Heart right ventricle (tissue), 16 donors: ENCODE measurements around the gene ZMYND10. TPM values are rescaled to one million over a fixed set of nuclear protein-coding genes. Genes with fewer than 3 reads are reported as not detected.
A peak's percentile ranks its signal among the peaks of the same experiment; 100 is the strongest.

Experiments used
- ATAC-seq, 8 donors: fragments of 200-7000 bp; cut with Tn5 transposase; one replicate each; pipeline ENCODE4 v1.9.1; 2020; ENCODE audit warnings: mild to moderate bottlenecking in 8 of 8, moderate library complexity in 8 of 8, moderate number of reproducible peaks in 1 of 8
- DNase-seq, 2 donors: peaks; one replicate each; pipeline ENCODE4 v3.0.0-alpha.2; 2020
- H3K27ac ChIP-seq, 10 donors: fragments of 200-600 bp; sonication (generic) in 2 of 10; one replicate each; pipeline versions ENCODE4 v1.5.0 to v1.8.0; 2020 to 2022; ENCODE audit warnings: mild to moderate bottlenecking in 3 of 10
- H3K27me3 ChIP-seq, 7 donors: fragments of 200-600 bp; one replicate each; pipeline ENCODE4 v1.8.0; 2021 to 2022; ENCODE audit warnings: mild to moderate bottlenecking in 2 of 7
- H3K36me3 ChIP-seq, 9 donors: fragments of 200-600 bp; sonication (generic) in 1 of 9; one replicate each; pipeline versions ENCODE4 v1.5.0 to v1.8.0; 2020 to 2022; ENCODE audit warnings: mild to moderate bottlenecking in 2 of 9
- H3K4me1 ChIP-seq, 9 donors: fragments of 200-600 bp; sonication (generic) in 1 of 9; one replicate each; pipeline versions ENCODE4 v1.5.0 to v1.8.0; 2020 to 2022; ENCODE audit warnings: mild to moderate bottlenecking in 4 of 9
- H3K4me3 ChIP-seq, 10 donors: fragments of 200-600 bp; sonication (generic) in 2 of 10; one replicate each; pipeline versions ENCODE4 v1.5.0 to v1.8.0; 2020 to 2022; ENCODE audit warnings: mild to moderate bottlenecking in 7 of 10, moderate library complexity in 2 of 10
- H3K9me3 ChIP-seq, 11 donors: fragments of 200-600 bp in 10 of 11; sonication (generic) in 2 of 11; one replicate each; pipeline versions ENCODE4 v1.5.0 to v1.8.0; 2013 to 2022; ENCODE audit warnings: mild to moderate bottlenecking in 2 of 11, control low read depth in 1 of 11, moderate library complexity in 1 of 11
- CTCF ChIP-seq, 9 donors: fragments of 200-600 bp; sonication (generic) in 2 of 9; IDR thresholded peaks; one replicate each; pipeline versions ENCODE4 v1.5.0 to v1.8.0; 2021 to 2022; ENCODE audit warnings: antibody characterized with exemption in 9 of 9, mild to moderate bottlenecking in 5 of 9, moderate library complexity in 1 of 9
- WGBS, 2 donors: extraction: QIAGEN DNeasy Blood & Tissue Kit; methylation state at CpG; one replicate each; pipeline ENCODE4 v1.1.7; 2013; ENCODE audit warnings: inconsistent platforms in 1 of 2; 5-methylcytosine and 5-hydroxymethylcytosine counted together
- intact Hi-C, 10 donors: fragments of 100-400 bp; cut with DNase I; formaldehyde crosslinking; loops; one replicate each; pipeline versions ENCODE4 v1.11.1 to v1.14.2; 2022
- polyA plus RNA-seq, 2 donors: library from polyadenylated mRNA; stranded (reverse); fragments of 200-250 nt; gene quantifications; one replicate each; pipeline ENCODE4 v1.2.3, GENCODE V29; 2013
- total RNA-seq, 10 donors: library from RNA; stranded (reverse); fragmentation: NEBNext Ultra II Directional in 3 of 10; extraction: Animal tissue kit (Norgen Biotek cat#: 25700) in 3 of 10; gene quantifications; one replicate each; pipeline versions ENCODE4 v1.2.1 to v1.2.4, GENCODE V29; 2021 to 2023
- donor health status: Arrhythmogenic right ventricular cardiomyopathy.
- donor health status: ischemic (EF 13 %, LVEDD 7.1; RV severe dilation, severe dysfunction).
- donor health status: healthy with polysubstance abuse.
- donor health status: DM: no; HTN: yes; CAD: no.
- donor health status: DM: no; HTN: no; CAD: no.
- donor health status: ischemic (EF 25% LVEDD 6.9; RV normal size, moderate dysfunction).
- donor health status: ischemic (EF 25% LVEDD 5.7; RV mildly dilated, moderate dysfunction).
- donor health status: healthy.
- donor health status: DM: yes; HTN: yes; CAD: no.
- donor health status: Ischemic cardiomyopathy.
- donor health status: ischemic (EF 35%, LVEDD 5.7; RV mildly dilated, moderate dysfunction).
- donor health status: nonischemic (EF 11% LVEDD 7.7; RV severe dilation, severe dysfunction).
- donor health status: DM: yes; HTN: yes; CAD: no.
- donor health status: PGD.
- donor health status: ischemic (EF 29% LVEDD 5.4; RV normal size, mild dysfunction).
- donor health status: nonischemic (EF 23%, LVEDD 6.1; RV moderate dilation, normal function).

The ZMYND10 gene
- total and polyA plus RNA-seq, 12 donors, result 0.15 to 0.88 (median 0.22) TPM; not detected in 7

DNA sequence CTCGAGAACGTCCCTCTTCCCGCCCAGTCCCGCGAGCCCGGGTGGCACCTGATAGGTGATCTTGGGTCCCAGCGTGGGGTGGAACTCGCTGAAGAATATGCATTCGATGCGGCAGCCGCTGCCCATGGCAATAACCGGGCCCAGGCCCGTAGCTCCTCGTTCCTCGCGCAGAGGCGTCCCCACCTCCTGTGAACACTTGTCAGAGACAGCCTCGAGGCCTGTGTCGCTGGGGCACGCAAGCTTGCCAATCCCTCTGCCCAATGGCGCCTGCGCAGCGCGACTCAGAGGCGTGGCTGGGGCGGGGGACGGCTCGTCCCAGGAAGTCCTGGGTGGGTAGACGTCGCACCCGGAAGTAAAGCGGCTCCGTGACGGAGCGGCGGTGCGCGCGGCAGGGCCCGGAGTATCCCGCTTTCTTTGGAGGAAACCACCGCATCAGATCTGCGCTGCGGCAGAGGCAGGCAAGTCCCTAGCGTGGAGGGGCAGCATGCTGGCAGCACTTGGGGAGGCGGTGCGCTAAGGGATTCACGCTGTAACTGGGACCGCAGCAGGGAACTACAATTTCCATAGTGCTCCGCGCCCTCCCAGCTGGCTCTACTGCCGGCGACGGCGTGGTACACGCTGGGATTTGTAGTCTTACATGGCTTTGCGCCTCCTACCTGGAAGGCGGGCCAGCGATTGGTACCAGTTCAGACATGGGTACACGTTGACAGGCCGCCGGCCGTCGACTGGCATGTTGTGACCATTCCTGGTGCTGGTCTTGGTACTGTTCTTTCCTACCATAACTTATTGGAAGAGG is 5.2 kb upstream of the ZMYND10 start, which contains the start of the genes CYB561D2 and NPRL2:
Gene CYB561D2 (plus strand): TSS at position 336 of the 796 bp plus-strand sequence. CDS start 572 bp downstream, outside the sequence.
Gene NPRL2 (minus strand): TSS at position 249 of the 796 bp plus-strand sequence. CDS start 123 bp downstream, at position 126.
- H3K4me3 ChIP-seq, result peak within 1 kb of the TSS; percentile 42 to 89 (median 72)
- WGBS, 2 donors, result 0% methylated on average over 64 of the region's 64 CpGs
- ATAC-seq, result peak; percentile 94 to 97 (median 96)

DNA sequence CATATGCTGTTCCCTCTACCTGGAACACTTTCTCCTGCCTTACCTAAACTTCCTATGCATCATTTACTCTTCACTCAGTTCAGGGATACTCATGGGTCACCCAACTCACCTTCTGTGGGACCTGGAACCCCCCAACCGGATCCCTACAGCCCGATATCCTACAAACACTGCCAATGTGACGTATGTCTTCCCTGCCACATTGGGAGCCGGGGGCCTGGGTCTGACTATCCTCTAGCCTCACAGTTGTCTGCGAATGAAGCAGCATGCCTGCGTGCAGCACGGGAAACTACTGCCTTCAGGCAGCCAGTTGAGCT is 4.6 kb upstream of the ZMYND10 start:
- DNase-seq (no peak), ATAC-seq (no peak)
- TF ChIP-seq CTCF (IDR thresholded peaks at IDR 0.05), result no peak
- peak overlapping the region; percentile 84 to 97 (median 92) for H3K27ac ChIP-seq
- no peaks in the 10 kb centered on the region for H3K27me3 ChIP-seq
- no peaks in the 10 kb centered on the region for H3K9me3 ChIP-seq
- H3K4me1 ChIP-seq, result peaks cover 19 to 63% (median 42%) of the 10 kb centered on the region in 9 donors
- peak overlapping the region; percentile 42 to 89 (median 72) for H3K4me3 ChIP-seq
- intact Hi-C loops, result loop anchor here in 2 of 10 donors (5.0 kb wide), 2 partner anchors 192 to 262 kb away; partner anchors contain the start of gene CISH (in 1 of the 2)
- H3K36me3 ChIP-seq, result peaks cover 0 to 55% (median 21%) of the 10 kb centered on the region in 9 donors
- 11 to 16% methylated on average over 7 of the region's 7 CpGs for WGBS, 2 donors

More for the DNA sequence above, 5.2 kb upstream of the ZMYND10 start, which contains the start of the genes CYB561D2 and NPRL2:
- Histone ChIP-seq H3K9me3 (no peaks in the 10 kb centered on the region), H3K36me3 (peaks cover 0 to 60% (median 23%) of the 10 kb centered on the region in 9 donors), H3K27me3 (no peaks in the 10 kb centered on the region), H3K4me1 (peaks cover 21 to 63% (median 42%) of the 10 kb centered on the region in 9 donors), H3K27ac (peak within 1 kb of the TSS; percentile 84 to 97 (median 92))
- intact Hi-C loops, result loop anchor here in 2 of 10 donors (5.0 kb wide), 2 partner anchors 192 to 262 kb away; partner anchors contain the start of gene CISH (in 1 of the 2)
- DNase-seq, result peak; percentile 96 to 98
- no peak for TF ChIP-seq CTCF (IDR thresholded peaks at IDR 0.05)

GRCh38 chr3:50347187-50347813 is 1.8 kb upstream of the ZMYND10 start:
- DNase-seq (peak; percentile 69 to 71), ATAC-seq (no peak)
- WGBS, 2 donors, result 27 to 28% methylated on average over 14 of the region's 14 CpGs
- no peaks in the 10 kb centered on the region for H3K27me3 ChIP-seq
- intact Hi-C loops, result loop anchor here (1.0 to 10.0 kb wide), 7 partner anchors 195 to 1088 kb away; partner anchors contain the start of gene CISH (in 1 of the 10)
- H3K27ac ChIP-seq, result no peak overlapping the region
- peaks cover 0 to 27% (median 0%) of the 10 kb centered on the region in 9 donors for H3K36me3 ChIP-seq
- TF ChIP-seq CTCF (IDR thresholded peaks at IDR 0.05), result peak; percentile 49 to 75 (median 65)
- H3K4me1 ChIP-seq, result peaks cover 19 to 52% (median 38%) of the 10 kb centered on the region in 9 donors
- no peak overlapping the region for H3K4me3 ChIP-seq
- no peaks in the 10 kb centered on the region for H3K9me3 ChIP-seq

DNA sequence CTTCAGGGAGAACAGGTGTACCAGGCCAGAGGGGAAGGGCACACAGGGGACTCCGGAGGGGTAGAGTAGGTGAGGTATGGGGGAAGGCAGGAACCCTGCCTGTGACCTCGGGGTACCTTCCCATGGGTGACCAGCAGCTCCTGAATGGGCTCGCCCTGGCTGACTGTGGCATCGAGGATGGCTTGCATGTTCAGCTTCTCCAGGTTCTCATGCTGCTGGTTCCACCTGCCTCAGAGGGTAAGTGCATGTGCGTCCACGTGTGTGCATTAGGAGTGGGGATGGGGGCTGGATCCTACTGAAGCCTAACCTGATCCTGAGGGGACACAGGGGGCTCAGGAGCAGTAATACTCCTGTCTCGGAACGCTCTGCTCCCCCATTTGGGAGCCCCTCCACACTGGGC is 524 bp downstream of the ZMYND10 start:
- H3K4me1 ChIP-seq, result peaks cover 16 to 55% (median 36%) of the 10 kb centered on the region in 9 donors
- H3K27me3 ChIP-seq, result no peaks in the 10 kb centered on the region
- no peak for DNase-seq
- H3K4me3 ChIP-seq, result peak overlapping the region in 9 of 10 donors; percentile 21 to 51 (median 39)
- no peaks in the 10 kb centered on the region for H3K9me3 ChIP-seq
- H3K36me3 ChIP-seq, result peaks cover 0 to 21% (median 0%) of the 10 kb centered on the region in 9 donors
- H3K27ac ChIP-seq, result peak overlapping the region in 1 of 10 donors; percentile 24
- ATAC-seq, result no peak
- 76 to 77% methylated on average over 8 of the region's 8 CpGs for WGBS, 2 donors
- TF ChIP-seq CTCF (IDR thresholded peaks at IDR 0.05), result no peak
- intact Hi-C loops, result loop anchor here in 7 of 10 donors (5.0 to 10.0 kb wide), 4 partner anchors 197 to 1090 kb away; partner anchors contain the start of gene CISH (in 1 of the 7)
